Ureter (tissue), 1 donor: ENCODE measurements around the gene ZNF462. TPM values are rescaled to one million over a fixed set of nuclear protein-coding genes. Genes with fewer than 3 reads are reported as not detected.

Experiments
- DNase-seq: peaks from one replicate; pipeline ENCODE4 v3.0.0-alpha.2; 2020; ENCODE audit warnings: low spot score
- total RNA-seq: library from RNA; stranded (reverse); gene quantifications from one replicate; pipeline ENCODE4 v1.2.4, GENCODE V29; 2023
- donor health status: DM: yes; HTN: yes; CAD: no.

The ZNF462 gene
- total RNA-seq, 1 donor from 2014 or later: 74.8 TPM

GRCh38 chr9:107007402-107007801 lies 144.4 kb downstream of the ZNF462 start:
- no peak for DNase-seq

- DNase-seq: no peak
These were observed 145.0 kb downstream of the ZNF462 start for GRCh38 chr9:107008011-107008410.

- DNase-seq: no peak
These were observed 145.5 kb downstream of the ZNF462 start for GRCh38 chr9:107008447-107008846.

- DNase-seq: no peak
These were observed 153.4 kb downstream of the ZNF462 start for GRCh38 chr9:107016383-107016782.

GRCh38 chr9:107018861-107019545 lies 156.0 kb downstream of the ZNF462 start:
- no peak for DNase-seq

- DNase-seq: no peak
These were observed 157.1 kb downstream of the ZNF462 start for GRCh38 chr9:107020040-107020530.

- no peak for DNase-seq
These were observed 161.2 kb downstream of the ZNF462 start for GRCh38 chr9:107024193-107024592.

GRCh38 chr9:107025260-107026035 lies 162.5 kb downstream of the ZNF462 start:
- no peak for DNase-seq

- DNase-seq: no peak
These were observed 166.2 kb downstream of the ZNF462 start for GRCh38 chr9:107029146-107029545.

- DNase-seq: no peak
These were observed 171.0 kb downstream of the ZNF462 start for GRCh38 chr9:107033966-107034365.

GRCh38 chr9:107034831-107035230 lies 171.9 kb downstream of the ZNF462 start:
- no peak for DNase-seq

- no peak for DNase-seq
These were observed 173.4 kb downstream of the ZNF462 start for GRCh38 chr9:107036367-107036766.

GRCh38 chr9:107039542-107039941 lies 176.6 kb downstream of the ZNF462 start:
- no peak for DNase-seq

- no peak for DNase-seq
These were observed 179.6 kb downstream of the ZNF462 start for GRCh38 chr9:107042606-107043005.

- DNase-seq: no peak
These were observed 180.9 kb downstream of the ZNF462 start for GRCh38 chr9:107043886-107044285.

- DNase-seq: no peak
These were observed 181.9 kb downstream of the ZNF462 start for GRCh38 chr9:107044872-107045271.

GRCh38 chr9:107046692-107047091 lies 183.7 kb downstream of the ZNF462 start:
- no peak for DNase-seq

GRCh38 chr9:107049046-107049802 lies 186.3 kb downstream of the ZNF462 start:
- DNase-seq: no peak

GRCh38 chr9:107049803-107050184 lies 186.8 kb downstream of the ZNF462 start:
- no peak for DNase-seq

GRCh38 chr9:107051392-107051791 lies 188.4 kb downstream of the ZNF462 start:
- no peak for DNase-seq

GRCh38 chr9:107054146-107054545 lies 191.2 kb downstream of the ZNF462 start:
- DNase-seq: no peak

GRCh38 chr9:107059220-107059619 lies 196.3 kb downstream of the ZNF462 start:
- DNase-seq: no peak
